ENCODE measurements around the gene CAMTA1.
"Not testable (repeated sequence)": the region's sequence is repeated elsewhere in the genome, so short reads cannot be mapped to it uniquely, and the experiment has no call there.

The CAMTA1 gene

DNA sequence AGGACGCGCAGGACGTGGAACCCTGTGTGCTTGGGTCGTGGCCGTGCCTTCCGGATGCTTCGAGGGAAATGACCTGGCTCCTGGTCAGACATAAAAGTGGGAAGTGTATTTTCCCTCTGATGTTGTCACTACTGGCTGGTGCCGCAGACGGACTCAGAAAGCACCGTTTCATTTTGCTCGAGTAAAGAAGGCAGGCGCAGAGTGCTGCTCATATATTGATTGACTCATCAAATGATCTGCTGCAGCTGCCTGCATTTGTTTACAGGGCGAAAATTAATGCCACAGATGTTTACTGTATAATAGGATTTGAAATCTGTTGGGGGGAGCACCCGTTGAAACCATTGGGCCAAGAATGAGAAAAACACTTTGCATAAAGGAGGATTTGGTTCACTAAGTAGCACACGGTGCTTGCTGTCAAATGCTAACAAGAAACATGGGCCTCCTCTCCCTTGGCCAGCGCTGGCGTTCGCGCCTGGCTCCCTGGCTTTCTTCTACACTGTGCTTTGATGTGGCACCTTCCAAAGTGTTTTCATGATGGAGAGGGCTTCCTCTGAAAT is 365.5 kb downstream of the CAMTA1 start:
- no peak for DNase-seq (ENCODE audit: low spot score)

DNA sequence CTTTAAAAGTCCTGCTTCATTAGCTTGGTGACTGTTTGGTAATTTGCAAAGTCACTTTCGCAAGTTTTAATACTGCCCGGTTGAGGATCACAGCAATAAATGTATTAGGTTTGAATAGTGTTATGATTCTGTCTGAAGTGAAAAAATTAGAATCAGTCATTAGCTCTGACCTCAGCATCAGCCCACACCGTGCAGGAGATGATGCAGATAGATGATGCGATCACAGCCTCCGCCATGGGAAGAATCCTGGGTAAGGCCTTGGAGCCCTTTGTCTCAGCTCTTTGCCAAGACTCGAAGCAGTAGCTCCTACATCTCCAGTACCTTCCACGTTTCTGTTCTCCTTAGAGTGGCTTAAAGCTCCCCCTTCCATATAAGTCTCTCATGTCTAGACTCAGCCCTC is 366.7 kb downstream of the CAMTA1 start:
- no peak for DNase-seq (ENCODE audit: low spot score)

DNA sequence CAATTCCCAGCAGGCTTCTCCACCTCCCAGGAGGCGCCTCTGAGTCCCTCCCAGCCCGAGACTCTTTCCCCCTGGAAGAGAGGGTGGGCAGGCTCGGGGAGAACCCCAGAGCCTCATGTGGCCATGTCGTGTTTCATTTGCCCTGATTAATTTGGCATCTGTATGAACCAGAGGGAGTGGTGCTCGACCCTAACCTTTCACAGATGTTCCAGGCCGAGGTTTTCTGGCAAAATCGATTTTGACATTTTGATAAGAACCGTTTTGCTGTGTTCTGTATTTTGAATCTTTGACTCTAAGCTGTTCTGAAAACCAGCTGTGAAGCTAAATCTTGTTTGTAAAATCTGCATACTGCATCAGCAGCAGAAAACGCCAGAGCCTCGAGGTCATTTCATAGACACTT is 367.4 kb downstream of the CAMTA1 start:
- no peak for DNase-seq (ENCODE audit: low spot score)

DNA sequence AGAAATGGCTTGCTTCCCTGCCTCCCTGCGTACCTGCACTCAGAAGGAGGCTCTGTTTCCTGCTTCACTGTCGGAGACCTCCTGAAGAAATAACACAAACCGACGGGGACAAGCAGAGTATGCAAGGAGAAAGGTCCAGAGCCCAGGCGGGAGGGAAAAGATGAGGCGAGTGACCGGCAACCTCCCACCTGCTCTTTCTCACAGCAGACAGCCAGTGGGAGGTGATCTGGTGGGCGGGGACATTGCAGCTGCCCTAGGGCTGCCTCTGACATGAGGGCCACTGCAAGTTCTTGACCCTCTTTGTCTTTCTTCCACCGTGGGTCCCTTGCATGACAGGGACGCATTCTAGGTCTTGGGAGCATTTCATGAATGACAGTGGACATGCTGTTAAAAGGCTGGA is 368.2 kb downstream of the CAMTA1 start:
- DNase-seq (ENCODE audit: low spot score), result no peak

DNA sequence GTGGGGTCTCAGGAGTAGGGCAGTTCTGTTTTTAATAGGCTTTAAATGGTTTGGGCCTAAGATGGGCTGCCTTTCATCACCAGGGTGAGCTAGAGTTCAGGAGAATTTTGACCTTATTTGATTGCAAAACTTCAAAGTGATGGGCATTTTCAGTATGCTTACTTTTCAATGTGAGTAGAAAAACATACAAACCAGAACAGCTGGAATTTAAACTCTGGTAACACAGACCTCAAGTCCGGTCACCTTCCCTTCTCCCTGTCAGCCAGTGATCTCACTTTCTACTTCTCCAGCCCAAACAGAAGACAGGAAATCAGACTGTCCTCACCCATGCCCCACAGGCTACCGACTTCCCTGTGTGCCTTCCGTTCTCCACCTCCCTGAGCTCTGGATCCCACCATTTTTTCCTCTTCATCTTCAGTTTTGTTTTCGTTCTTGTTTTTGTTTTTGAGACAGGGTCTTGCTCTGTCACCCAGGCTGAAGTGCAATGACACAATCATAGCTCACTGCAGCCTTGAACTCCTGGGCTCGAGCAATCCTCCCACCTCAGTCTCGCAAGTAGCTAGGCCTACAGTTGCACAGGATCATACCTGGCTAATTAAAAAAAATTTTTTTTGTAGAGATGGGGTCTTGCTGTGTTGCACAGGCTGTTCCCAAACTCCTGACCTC is 374.0 kb downstream of the CAMTA1 start:
- DNase-seq (ENCODE audit: low spot score), result no peak

DNA sequence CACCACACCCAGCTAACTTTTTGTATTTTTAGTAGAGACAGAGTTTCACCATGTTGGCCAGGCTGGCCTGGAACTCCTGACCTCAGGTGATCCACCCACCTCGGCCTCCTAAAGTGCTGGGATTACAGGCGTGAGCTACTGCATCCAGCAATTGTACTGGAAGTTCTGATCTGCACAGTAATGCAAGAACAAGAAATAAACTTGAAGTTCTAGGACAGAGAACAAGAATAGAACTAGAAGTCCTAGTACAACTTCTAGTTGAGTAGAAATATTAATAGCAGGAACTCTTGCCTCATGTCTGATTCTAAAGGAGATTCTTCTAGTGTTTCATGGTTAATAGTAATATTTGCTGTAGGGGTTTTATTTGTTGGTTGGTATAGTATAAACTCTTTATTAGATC is 383.3 kb downstream of the CAMTA1 start:
- DNase-seq (ENCODE audit: low spot score), result not testable (repeated sequence)

DNA sequence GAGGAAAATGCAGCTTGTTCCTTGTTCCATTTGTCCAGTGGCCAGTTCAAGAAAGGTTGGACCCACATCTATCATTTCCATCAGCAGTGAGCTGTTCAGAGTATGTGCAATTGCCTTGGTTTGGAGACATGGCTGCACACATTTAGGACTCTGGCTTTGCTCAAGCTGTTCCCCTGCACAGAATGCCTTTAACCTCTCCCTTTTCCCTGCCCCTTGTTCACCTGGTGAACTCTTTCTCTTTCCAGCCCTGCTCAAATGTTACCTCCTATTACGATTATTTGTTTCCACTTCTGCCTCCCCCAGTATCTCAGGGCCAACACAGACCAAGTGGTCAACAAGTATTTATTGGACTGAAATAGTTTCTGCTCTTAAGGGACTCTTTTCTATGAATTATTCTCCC is 385.9 kb downstream of the CAMTA1 start:
- DNase-seq (ENCODE audit: low spot score), result no peak

DNA sequence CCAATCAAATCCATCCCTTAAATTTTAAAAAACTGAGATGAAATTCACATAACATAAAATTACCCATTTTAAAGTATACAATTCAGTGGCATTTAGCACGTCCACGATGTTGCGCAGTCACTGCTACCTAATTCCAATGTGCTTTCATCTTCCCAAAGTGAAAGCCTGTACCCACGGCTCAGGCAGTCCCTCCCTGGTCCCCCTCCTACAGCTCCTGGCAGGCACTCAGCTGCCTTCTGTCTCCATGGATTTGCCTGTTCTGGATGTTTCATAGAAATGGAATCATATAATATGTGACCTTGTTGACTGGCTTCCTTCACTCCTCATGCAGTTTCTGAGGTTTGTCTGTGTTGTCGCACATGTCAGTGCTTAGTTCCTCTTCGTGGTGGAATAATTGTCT is 386.3 kb downstream of the CAMTA1 start:
- no peak for DNase-seq (ENCODE audit: low spot score)

DNA sequence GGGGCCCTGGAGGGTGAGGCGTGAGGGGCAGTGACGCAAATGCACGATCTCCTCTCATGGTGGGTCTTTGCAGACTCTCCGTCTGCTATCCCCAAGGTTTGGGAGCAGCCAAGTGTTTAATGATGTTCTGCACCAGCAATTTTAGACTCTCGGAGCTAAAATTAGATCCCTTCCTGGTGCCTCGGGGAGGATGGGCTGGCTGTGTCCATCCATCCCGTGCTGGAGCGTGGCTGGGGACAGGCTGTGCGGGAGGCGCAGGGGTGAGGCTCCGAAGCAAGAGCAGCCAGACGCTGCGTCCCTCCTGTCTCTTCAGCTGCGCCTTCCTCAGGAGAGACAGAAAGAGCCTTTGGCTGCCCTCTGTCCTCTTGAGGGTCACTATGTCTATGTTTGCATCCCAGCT is 387.6 kb downstream of the CAMTA1 start:
- DNase-seq (ENCODE audit: low spot score), result no peak

DNA sequence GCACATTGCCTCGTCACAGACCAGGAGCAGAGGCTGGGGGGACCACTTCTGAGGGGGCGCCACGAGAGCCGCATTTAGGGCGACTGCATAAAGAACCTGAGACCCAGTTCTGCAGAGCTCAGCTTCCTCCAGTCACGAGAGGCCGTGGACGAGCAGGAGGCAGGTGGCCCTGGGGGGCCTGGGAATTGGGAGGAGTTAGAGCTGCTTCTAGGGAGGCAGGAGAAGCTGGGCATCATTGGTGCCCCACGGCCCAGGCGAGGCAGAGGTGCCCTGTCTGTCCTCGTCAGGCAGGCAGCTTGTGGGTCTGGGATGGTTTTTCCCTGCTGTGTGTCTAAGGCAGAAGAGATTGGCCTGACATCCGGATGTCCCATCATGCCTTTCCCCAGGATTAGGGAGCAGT is 389.3 kb downstream of the CAMTA1 start:
- DNase-seq (ENCODE audit: low spot score), result no peak

DNA sequence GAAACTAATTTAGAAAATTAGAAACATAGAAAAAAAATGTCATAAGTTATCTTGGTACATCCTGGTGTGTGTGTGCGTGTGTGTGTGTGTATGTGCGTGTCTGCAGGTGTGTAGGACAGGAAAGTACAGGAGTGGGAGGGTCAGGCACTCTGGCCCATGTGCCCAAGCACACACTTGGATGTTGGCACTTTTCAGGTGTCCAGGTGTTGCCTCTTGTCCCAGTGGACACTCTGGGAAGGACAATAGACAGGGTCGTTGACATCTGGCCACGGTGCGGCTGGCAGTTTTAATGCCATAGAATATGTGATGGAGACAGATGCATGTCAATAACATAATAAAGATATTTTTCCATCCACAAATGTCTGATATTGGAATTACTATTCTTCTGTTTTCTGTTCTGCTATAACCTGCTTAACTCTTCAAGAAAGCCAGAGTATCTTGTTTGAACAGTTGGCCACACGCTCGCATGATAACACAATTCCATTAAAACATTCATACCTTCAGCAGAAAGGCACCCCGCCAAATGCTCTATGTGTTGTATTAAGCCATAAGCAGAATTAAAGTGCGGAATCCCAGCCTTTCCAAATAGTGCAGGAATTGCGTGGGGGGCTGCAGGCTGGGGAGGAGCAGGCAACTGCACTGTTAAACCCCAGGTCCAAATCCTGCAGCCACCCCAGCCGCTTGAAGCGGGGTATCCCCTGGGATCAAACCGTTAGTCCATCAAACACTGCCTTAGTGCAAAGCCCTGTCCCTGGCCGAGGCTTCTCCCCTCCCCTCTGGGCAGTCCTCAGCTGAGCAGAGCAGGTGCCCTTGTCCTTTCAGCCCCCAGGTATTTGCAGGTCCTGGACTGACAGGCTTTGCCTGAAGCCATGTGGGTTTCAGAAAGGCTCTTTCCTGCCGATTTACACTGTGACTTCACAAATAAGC is 390.0 kb downstream of the CAMTA1 start:
- no peak for DNase-seq (ENCODE audit: low spot score)

DNA sequence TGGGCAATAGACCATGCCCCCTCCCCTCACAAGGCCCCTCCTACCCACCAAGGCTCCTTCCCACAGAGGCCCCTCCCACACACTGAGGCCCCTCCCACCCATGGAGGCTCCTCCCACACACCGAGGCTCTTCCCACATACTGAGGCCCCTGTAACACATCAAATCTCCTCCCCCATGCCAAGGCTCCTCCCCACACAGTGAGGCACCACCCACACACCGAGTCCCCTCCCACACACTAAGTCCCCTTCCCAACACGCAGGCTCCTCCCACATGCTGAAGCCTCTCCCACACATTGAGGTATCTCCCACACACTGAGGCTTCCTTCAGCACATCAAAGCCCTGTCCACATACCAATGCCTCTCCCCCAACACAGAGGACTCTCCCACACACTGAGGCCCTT is 391.8 kb downstream of the CAMTA1 start:
- no peak for DNase-seq (ENCODE audit: low spot score)

DNA sequence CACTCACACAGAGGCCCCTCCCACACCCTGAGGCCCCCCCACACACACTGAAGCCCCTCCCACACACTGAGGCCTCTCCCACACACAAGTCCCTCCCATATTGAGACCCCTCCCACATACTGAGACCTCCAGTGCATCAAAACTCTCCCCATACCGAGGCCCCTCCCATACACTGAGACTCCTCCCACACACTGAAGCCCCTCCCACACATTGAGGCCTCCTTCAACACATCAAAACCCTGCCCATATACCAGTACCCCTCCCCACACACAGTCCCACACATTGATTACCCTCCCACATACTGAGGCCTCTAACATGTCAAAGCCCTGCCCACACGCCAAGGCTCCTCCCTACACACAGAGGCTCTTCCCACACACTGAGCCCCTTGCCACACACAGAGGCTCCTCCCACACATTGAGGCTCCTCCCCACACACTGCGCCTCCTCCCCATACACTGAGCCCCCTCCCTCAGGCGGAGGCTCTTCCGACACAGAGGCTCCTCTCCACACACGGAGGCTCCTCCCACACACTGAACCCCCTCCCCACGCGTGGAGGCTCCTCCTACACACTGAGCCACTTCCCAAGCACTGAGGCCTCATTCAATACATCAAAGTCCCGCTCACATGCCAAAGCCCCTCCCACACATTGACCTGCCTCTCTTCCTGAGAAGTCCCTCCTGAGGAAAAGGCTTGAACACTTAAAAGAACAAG is 392.3 kb downstream of the CAMTA1 start:
- no peak for DNase-seq (ENCODE audit: low spot score)

DNA sequence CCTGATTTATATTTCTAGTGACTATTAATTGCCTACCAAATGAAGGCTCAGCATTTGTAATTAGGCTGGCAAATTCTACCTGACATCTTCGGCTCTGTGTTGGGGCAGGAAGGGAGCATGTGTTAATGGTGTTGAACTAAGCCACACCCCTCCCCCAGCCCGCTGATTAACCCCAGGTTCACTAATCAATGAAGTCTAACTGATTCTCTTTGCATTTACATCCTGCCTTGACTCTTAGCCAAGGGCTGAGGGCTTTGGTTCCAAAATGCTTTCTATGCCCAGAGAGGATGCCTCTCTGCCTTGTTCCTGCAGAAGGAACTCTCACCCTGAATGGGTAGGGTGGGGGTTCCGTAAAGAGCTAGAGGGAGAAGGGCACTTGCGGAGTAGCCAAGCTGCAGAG is 393.1 kb downstream of the CAMTA1 start:
- no peak for DNase-seq (ENCODE audit: low spot score)

DNA sequence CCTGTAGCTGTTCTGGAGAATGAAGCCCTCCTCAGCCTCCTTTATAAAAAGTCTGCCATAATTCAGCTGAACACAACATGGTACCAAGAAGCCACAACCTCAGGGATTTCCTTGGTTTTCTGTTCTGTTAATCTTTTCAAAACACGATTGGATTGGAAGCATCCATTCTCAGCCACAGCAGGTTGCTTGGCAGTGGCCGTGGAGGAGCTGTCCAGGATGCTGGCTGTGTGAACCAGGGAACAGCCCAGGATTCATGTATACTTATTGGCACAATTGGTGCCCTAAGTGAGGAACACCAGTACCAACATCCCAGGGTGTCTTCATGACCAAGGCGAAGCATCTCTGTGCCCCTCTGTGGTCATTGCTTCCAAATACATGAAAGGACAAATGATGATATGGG is 393.5 kb downstream of the CAMTA1 start:
- DNase-seq (ENCODE audit: low spot score), result no peak

DNA sequence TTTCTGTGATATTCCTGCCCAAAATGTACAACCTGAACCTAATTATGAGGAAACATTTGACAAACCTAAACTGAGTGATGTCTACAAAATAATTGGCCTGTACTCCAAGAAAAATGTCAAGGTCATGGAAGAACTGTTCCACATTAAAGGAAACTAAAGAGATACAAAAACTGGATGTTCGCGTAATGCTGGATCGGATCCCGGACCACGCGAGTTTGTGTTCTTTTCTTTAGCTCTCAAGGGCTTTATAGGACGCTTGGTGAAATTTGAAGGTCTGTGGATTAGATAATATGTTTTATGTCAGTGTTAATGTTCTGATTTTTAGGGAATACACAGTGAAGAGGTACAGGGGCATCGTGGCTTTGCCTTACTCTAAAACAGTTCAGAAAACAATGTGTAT is 400.5 kb downstream of the CAMTA1 start:
- no peak for DNase-seq (ENCODE audit: low spot score)

DNA sequence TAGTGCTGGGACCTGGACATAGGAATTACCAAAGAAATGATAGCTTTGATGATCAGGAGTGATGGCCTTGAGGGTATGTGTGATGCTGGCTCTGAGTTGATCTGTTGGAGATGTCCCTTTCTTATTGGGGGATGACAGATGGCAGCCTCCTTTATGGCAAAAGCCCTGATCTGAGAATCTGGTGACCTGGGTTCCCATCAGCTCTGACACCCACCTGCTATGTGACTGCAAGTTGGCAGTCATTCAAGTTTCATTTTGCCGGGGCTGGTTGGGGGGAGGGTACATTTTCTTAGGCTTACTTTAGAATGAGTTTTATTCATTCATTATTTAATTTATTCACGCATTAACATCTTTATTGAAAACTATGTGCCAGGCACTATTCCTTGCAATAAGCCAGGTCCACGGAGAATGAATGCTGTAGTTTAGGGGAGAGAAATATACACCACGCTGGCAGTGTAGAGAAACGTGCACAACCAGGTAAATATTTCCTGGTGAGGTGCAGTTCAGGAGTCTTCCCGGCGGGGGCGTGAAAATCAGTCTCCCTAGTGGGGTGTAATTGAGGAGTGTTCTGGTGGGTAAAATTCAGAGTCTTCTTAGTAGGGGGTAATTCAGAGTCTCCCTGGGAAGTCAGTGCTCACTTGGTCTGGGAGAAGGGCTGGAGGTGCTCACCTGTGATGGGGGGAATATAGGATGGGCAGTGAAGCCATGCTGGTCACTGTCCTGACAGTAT is 401.3 kb downstream of the CAMTA1 start:
- DNase-seq (ENCODE audit: low spot score), result no peak

DNA sequence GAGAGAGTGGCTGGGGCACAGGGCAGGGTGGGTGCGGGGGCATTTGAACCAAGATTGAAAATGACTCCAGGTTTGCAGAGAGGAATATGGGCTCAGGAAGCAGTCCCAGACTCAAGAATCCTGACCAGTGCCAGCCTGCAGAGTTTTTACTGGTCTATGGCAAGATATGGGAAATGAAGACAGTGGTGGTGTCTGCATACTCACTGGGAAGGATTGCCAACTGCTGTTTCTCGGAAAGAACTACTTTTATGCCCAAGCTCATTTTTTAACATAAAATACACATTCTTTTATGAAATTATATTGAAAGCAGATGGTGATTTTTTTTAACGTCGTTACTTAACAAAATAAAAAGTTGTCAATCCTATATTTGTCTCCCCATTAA is 401.8 kb downstream of the CAMTA1 start:
- no peak for DNase-seq (ENCODE audit: low spot score)

DNA sequence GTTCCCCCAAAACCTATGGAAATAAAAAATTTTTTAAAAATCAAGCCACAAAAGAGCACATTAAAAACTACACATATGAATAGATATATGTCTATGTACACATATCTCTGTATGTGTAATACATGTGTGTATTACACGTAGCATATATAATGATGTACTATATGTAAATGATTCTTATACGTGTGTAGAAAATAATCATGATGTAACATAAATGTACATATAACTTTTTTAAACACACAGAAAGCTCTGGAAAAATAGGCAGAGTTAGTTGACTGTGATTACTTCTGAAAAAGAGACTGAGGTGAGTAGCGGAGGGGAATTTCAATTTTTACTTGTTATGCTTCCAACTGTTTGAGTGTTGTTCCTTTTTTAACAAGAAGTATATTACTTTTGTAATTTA is 405.0 kb downstream of the CAMTA1 start:
- DNase-seq (ENCODE audit: low spot score), result no peak

DNA sequence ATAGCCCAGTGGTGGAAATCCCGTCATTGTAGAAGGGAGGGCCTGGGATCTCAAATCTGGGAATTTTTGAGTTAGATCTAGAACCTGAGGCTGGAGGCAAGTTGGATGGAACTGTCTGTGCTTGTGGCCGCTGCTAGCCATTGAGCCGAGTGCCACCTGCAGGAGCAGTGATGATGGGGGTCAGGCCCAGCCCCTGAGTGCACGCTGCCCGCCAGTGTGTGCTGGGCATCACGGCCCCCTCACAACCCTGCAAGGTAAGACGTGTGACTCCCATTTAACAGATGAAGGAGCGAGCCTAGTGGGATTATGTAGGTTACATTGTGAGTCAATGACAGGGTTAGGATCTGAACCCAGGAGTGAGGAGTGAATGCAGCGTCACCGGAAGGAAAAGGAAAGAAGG is 407.2 kb downstream of the CAMTA1 start:
- no peak for DNase-seq (ENCODE audit: low spot score)

DNA sequence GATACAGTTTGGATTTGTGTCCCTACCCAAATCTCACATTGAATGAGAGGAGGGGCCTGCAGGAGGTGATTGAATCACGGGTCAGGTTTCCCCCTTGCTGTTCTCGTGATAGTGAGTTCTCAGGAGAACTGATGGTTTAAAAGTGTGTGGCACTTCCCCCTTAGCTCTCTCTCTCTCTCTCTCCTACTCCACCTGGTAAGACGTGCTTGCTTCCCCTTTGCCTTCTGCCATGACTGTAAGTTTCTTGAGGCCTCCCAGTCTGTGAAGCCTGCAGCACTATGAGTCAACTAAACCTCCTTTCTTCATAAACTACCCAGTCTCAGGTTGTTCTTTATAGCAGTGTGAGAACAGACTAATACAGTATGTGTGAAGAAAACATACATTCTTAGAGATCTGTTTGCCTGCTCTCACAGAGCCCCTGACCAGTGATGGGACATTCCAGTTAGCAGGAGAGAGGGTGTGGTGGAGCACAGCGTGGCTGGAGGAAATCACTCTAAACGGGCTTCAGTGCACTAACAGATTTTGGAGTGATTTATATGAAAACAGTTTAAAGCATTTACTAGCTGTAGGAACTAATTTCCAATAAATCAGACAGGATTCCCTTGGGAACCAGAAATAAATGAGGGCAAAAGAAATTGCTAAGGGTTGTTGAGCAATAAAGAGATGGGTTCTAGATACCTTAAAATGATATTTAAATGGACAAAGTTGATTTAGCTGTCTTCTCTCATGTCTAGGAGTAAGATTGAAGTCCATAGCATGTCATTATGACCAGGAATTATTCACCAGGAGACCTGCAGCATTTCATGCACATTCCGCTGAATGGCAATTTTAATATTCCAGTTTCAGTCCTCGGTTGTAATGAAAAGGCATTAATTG is 411.0 kb downstream of the CAMTA1 start:
- DNase-seq (ENCODE audit: low spot score), result no peak

Measured in putamen (tissue), 1 donor.